ENCODE data around the gene TRANK1. TPM values are rescaled to one million over a fixed set of nuclear protein-coding genes. Genes with fewer than 3 reads are reported as not detected.

TRANK1 gene
- total RNA-seq, 1 experiment from 2014 or later = 1.1 TPM

GRCh38 chr3:36941658-36942057 is 3.2 kb downstream of the TRANK1 start:
- H3K27ac ChIP-seq (ENCODE audit: low read depth, low read length) = no peak overlapping the region
- no peaks in the 10 kb centered on the region for H3K9me2 ChIP-seq (ENCODE audit: insufficient read depth)
- ChIA-PET CTCF (no interaction called here), POLR2A (no interaction called here), RAD21 (ENCODE audit: low non-redundant PET in 1 of 2, low total read pairs in 2 of 2, uncharacterized antibody in 2 of 2, unreplicated experiment in 2 of 2) (no interaction called here)
- no peak for ATAC-seq
- no peaks in the 10 kb centered on the region for H3K79me2 ChIP-seq (ENCODE audit: insufficient read depth, low read length)
- no TSS peak for BruUV-seq (replicated peaks)
- H3K9ac ChIP-seq (ENCODE audit: low read length) = no peak overlapping the region
- no peak overlapping the region for H2AFZ ChIP-seq (ENCODE audit: low read depth, low read length, poor library complexity, severe bottlenecking)
- H3K4me1 ChIP-seq (ENCODE audit: control insufficient read depth in 1 of 2, insufficient read depth in 2 of 2, low read length in 2 of 2) = no peaks in the 10 kb centered on the region
- intact Hi-C loops (cut with micrococcal nuclease) = no loop called here
- no peaks in the 10 kb centered on the region for H3K36me3 ChIP-seq (ENCODE audit: control insufficient read depth in 1 of 2, insufficient read depth in 2 of 2, low read length in 2 of 2)
- peaks cover 0 to under 1% of the 10 kb centered on the region in 2 experiments; a peak in 1 of 4 replicates for H3K9me3 ChIP-seq (ENCODE audit: control insufficient read depth in 1 of 2, insufficient read depth in 1 of 2, low read depth in 1 of 2, low read length in 2 of 2)
- DNase-seq (ENCODE audit: low read depth, low spot score) = no peak
- no peaks in the 10 kb centered on the region for H3K27me3 ChIP-seq (ENCODE audit: insufficient read depth, low read length)
- no peak overlapping the region for H3K4me2 ChIP-seq (ENCODE audit: low read length)
- no peaks in the 10 kb centered on the region for H4K20me1 ChIP-seq (ENCODE audit: insufficient read depth)
- TF ChIP-seq SP1 (IDR thresholded peaks at IDR 0.05; ENCODE audit: low read depth) = no peak
- no peak for TF ChIP-seq FOSL1 (IDR thresholded peaks at IDR 0.05; ENCODE audit: low read depth)
- no peak for TF ChIP-seq ZNF274 (IDR thresholded peaks at IDR 0.05; ENCODE audit: low read depth, low read length)
- TF ChIP-seq TCF7L2 (IDR thresholded peaks at IDR 0.05; ENCODE audit: borderline replicate concordance, extremely low read depth, insufficient read depth, insufficient read length) = no peak
- no peak for TF ChIP-seq SIN3A (IDR thresholded peaks at IDR 0.05; ENCODE audit: low read depth)
- TF ChIP-seq, protein P1, sequence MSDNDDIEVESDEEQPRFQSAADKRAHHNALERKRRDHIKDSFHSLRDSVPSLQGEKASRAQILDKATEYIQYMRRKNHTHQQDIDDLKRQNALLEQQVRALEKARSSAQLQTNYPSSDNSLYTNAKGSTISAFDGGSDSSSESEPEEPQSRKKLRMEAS (IDR thresholded peaks at IDR 0.05) = no peak
- no peak for TF ChIP-seq POLR2AphosphoS5 (IDR thresholded peaks at IDR 0.05; ENCODE audit: low read depth, low read length)
- no peak for TF ChIP-seq CTCF (IDR thresholded peaks at IDR 0.05 in 2 of 3, conservative IDR thresholded peaks at IDR 0.05 in 1 of 3; ENCODE audit: borderline replicate concordance in 1 of 3, insufficient read depth in 1 of 3, low read depth in 2 of 3, low read length in 2 of 3)
- no peak for TF ChIP-seq ZFX (IDR thresholded peaks at IDR 0.05)
- TF ChIP-seq SRF (IDR thresholded peaks at IDR 0.05; ENCODE audit: low read depth) = no peak
- no peak for TF ChIP-seq ATF3 (IDR thresholded peaks at IDR 0.05)
- no peak for TF ChIP-seq CEBPB (IDR thresholded peaks at IDR 0.05; ENCODE audit: low read depth)
- no peak for TF ChIP-seq EZH2phosphoT487 (IDR thresholded peaks at IDR 0.05; ENCODE audit: borderline replicate concordance)
- TF ChIP-seq JUND (IDR thresholded peaks at IDR 0.05) = no peak
- no peak overlapping the region for H3K4me3 ChIP-seq (replicated peaks in 1 of 2; ENCODE audit: low read depth in 1 of 2, low read length in 2 of 2)
